GM19035 (cell line): ENCODE data around the gene HES4.
"Not testable (repeated sequence)": the region's sequence is repeated elsewhere in the genome, so short reads cannot be mapped to it uniquely, and the experiment has no call there.

Experiments used
- ATAC-seq: cut with Tn5 transposase; IDR thresholded peaks from one replicate; pipeline ENCODE4 v1.9.1; 2021; ENCODE audit not compliant: unreplicated experiment

Gene HES4

DNA sequence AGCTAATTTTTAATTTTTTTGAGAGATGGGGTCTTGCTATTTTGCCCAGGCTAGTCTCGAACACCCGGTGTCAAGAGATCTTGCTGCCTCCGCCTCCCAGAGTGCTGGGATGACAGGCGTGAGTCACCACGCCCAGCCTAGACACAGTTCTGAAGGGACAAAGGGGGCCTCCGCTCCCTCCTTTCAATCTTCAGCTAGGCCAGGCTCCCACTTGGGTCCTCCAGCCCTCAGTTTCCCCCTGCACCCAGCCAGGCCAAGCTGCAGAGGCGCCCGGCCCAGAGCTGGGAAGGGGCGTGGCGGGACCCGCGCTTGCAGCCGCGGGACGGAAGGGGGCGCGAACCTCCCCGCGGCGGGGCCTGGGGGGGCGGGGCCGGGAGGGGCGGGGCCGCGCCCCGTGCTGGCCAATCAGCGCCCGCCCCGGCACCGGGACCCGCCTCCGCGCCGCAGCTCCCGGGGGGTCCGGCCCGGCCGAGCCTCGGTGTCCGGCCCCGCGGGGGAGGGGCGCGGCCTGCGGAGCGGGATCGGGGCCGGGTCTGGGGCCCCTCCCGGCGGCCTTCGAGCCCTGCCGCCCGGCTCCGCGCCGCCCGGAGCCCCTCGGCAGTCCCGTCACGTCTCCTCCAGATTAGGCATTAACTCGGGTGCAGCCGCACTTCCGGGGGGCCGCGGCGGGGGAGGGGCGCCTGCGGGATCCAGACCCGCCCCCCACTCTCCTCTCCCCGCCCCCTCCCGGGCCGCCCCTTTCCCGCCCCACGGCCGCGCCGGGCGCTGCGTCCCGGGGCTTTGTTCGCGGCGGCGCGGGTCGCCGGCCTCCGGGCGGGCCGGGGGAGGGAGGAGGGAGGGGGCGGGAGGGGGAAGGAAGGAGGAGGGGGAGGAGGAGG lies 19.5 kb upstream of the HES4 start:
- peak; percentile 75 for ATAC-seq

DNA sequence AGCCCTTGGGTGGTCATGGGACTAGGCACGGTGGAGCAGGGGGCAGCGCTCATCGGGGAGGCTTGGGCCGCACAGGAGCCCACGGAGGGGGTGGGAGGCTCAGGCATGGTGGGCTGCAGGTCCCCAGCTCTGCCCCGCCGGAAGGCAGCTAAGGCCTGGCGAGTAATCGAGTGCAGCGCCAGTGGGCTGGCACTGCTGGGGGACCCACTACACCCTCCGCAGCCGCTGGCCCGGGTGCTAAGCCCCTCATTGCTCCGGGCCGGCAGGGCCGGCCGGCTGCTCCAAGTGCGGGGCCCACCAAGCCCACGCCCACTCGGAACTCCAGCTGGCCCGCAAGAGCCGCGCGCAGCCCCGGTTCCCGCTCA lies 18.4 kb upstream of the HES4 start:
- not testable (repeated sequence) for ATAC-seq

DNA sequence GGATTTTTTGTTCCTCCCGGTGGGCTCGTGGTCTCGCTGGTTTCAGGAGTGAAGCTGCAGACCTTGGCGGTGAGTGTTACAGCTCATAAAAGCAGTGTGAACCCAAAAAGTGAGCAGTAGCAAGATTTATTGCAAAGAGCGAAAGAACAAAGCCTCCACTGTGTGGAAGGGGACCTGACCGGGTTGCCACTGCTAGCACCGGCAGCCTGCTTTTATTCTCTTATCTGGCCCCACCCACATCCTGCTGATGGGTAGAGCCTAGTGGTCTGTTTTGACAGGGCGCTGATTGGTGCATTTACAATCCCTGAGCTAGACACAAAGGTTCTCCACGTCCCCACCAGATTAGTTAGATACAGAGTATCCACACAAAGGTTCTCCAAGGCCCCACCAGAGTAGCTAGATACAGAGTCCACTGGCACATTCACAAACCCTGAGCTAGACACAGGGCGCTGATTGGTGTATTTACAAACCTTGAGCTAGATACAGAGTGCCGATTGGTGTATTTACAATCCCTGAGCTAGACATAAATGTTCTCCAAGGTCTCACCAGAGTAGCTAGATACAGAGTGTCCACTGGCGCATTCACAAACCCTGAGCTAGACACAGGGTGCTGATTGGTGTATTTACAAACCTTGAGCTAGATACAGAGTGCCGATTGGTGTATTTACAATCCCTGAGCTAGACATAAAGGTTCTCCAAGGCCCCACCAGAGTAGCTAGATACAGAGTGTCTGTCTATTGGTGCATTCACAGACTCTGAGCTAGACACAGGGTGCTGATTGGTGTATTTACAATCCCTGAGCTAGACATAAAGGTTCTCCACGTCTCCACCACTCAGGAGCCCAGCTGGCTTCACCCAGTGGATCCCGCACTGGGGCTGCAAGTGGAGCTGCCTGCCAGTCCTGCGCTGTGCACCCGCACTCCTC lies 17.8 kb upstream of the HES4 start:
- ATAC-seq: not testable (repeated sequence)

DNA sequence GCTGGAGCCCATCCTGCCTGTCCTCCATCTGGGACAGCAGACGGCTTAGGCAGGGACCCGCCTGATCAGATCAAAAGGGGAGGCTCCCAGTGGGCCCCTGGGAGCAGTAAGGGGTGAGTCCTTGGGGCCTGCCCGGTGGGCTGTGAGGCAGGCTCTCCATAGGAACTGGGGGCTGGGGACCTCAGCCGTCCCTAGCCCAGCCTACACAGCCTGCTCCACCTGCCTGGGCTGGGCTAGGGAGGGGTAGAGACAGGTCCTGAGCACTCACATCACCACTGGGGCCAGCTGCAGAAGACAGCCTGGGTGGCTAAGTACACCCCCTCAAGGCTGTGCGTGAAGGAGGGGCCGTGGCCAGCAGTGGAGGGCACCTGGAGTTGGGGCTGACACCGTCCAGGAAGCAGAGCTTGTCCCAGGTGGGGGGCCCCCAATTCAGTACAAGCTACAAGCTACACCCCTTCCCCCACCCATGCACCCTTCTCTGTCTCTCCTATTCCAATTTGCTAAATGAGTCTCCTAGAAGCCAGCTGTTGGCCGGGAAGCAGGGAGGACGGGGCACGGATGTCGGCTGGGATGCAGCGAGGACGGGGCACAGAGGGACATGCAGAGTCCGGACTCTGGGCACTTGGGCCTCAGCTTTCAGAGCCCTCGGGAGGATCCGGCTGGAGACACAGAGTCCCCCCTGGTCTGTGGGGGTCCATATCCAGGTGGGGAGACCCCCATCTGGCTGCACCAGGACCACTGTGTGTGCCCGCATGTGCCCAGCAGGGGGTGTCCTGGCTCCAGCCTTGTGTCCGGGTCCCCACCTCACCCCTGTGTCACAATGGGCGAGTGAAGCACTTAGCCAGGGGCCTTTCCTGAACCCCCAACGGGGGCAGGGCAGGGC lies 15.1 kb upstream of the HES4 start:
- no peak for ATAC-seq

DNA sequence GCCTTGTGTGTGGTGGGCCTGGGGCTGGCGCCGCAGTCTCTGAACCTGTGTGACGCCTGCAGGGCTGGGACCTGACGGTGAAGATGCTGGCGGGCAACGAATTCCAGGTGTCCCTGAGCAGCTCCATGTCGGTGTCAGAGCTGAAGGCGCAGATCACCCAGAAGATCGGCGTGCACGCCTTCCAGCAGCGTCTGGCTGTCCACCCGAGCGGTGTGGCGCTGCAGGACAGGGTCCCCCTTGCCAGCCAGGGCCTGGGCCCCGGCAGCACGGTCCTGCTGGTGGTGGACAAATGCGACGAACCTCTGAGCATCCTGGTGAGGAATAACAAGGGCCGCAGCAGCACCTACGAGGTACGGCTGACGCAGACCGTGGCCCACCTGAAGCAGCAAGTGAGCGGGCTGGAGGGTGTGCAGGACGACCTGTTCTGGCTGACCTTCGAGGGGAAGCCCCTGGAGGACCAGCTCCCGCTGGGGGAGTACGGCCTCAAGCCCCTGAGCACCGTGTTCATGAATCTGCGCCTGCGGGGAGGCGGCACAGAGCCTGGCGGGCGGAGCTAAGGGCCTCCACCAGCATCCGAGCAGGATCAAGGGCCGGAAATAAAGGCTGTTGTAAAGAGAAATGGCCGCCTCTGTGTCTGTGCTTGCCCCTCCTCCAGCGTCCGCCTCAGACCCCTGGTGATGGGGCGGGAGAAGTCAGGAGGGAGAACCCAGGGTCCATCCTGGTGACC lies 14.2 kb upstream of the HES4 start:
- ATAC-seq: no peak

DNA sequence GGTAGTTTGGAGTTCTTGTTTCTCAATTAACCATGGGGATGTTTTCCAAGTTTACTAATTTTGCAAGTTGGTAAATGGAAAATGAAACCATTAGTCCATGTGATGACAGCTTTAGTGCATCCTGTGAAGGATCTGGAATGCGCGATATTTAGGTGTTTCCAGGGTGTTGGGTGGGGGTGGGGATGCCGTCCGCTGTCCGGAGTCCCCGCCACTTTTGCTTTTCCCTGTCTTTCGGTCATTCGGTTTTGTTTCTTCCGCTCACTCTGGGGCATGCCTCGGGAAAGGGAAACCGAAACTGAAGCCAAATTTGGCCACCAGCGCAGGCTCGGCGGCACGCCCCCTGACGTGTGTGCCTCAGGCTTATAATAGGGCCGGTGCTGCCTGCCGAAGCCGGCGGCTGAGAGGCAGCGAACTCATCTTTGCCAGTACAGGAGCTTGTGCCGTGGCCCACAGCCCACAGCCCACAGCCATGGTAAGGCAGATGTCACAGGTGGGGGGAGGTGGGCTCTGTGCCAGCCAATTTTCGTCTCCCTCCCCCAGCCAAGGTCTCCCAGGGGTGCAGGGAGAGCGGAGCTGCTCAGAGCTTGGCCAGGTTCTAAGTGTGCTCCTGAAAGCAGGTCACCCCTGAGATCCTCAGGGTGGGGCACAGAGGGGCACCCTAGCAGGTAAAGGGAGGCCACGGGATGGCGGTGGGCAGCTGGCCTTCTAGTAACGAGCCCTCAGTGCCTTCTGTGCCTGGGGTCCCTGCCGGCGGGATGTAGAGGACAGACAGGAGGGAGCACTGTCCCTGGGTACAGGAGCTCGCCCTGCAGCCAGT lies 13.4 kb upstream of the HES4 start, which contains the start of gene ISG15:
Gene ISG15, plus strand, starts transcription at position 393 of the 817 bp plus-strand sequence. Its CDS starts 77 bp downstream, at position 470.
- peak; percentile 82 for ATAC-seq

DNA sequence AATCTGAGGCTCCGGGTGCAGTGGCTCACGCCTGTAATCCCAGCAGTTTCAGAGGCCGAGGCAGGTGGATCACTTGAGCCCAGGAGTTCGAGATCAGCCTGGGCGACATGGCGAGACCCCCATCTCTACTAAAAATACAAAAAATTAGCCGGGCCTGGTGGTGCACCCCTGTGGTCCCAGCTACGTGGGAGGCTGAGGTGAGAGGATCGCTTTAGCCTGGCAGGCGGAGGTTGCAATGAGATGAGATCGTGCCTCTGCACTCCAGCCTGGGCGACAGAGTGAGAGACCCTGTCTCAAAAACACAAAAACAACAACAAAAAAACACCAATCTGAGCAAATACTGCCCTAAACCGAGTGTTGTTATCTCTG lies 12.8 kb upstream of the HES4 start:
- ATAC-seq: not testable (repeated sequence)

DNA sequence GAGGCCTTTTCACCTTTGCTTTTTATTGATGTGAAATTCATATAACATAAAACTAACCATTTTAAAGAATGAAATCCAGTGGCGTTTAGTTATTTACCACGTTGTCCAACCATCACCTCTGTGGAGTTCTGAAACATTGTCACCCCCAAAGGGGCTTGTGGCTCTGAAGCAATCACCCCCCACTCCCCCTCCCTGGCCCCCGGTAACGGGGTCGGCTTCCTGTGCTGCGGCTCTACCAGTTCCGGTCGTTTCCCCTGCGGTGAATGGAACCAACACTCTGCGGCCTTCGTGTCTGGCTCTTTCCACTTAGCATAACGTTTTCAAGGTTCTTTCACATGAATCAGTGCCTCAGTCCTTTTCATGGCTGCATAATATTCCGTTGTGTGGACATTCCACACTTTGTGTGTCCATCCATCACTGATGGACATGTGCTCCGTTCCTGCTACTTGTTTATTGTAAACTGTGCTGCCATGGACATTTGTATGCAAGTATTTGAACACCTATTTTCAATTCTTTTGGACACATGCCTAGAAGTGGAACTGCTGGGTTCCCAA lies 11.6 kb upstream of the HES4 start:
- ATAC-seq: no peak

DNA sequence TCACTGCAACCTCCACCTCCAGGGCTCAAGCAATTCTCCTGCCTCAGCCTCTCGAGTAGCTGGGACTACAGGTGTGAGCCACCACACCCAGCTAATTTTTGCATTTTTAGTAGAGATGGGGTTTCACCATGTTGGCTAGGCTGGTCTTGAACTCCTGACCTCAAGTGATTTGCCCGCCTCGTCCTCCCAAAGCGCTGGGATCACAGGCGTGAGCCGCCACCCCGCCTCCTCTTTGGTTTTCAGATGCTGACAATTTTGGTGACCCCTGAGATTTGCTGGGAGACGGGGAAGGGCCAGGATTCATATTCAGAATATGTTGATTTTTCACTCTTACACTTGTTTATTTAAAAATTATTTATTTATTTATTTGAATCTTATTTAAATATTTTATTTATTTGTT lies 10.2 kb upstream of the HES4 start:
- not testable (repeated sequence) for ATAC-seq

DNA sequence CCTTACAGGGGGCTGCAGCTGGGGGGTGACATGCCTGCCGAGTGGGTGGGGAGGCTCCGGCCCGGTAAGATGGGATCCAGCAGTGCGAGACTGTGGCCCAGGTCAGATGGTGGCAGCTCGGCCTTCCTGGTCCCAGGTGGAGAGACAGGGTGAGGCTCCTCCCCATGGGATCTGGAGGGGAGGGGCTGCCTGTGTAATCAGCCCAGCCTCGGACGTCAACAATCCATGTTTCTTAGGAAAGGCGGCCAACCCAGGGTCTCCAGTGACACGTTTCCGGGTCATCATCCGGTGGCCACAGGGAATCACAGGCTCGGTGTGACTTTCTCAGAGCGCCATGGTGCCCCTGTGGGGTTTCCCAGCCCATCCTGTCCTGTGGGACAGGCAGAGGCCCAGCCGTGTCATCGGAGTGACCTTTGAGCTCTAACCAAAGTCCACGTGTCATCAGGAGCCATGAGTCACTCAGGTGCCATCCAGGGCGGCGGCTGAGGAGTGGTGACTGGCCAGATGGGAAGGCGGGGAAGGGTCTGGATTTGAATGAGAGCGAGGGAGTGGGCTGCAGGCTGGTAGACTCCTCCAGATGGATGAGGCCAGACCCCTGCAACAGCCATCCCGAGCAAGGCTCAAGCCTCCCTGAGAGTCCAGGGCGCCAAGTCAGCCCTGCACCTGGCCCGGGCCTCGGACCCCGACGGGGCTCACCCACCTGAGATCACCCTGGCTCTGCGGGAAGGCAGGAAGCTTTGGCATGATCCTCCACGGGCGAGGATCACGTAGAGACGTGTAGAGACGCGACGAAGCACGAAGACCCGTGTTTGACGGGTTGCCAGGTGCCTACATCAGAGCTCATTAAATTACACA lies 6.6 kb upstream of the HES4 start:
- no peak for ATAC-seq

DNA sequence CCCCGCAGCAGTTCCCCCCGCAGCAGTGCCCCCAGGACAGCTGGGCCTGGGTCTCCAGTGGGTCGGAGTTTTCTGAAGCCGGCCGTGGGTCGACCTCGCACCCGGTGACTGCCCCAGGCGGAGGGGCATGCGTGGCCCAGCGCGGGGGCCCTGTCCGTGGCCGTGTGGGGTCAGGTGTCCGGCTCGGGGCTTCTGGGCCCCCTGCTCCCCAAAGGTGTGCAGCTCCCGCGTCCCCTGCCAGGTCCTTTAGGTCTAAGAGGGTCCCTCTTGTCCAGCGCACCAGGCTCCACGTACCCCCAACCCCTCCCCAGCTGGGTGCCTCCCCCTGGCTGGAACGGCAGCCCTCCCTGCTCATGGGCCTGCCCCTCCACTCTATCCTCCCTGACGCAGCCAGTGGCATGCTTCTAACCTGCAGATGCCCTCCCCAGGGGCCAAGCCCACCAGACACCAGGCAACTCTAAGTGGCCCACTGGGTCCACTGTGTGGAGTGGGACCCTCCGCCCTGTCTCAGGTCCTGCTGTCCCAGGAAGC lies 5.9 kb upstream of the HES4 start:
- ATAC-seq: no peak

DNA sequence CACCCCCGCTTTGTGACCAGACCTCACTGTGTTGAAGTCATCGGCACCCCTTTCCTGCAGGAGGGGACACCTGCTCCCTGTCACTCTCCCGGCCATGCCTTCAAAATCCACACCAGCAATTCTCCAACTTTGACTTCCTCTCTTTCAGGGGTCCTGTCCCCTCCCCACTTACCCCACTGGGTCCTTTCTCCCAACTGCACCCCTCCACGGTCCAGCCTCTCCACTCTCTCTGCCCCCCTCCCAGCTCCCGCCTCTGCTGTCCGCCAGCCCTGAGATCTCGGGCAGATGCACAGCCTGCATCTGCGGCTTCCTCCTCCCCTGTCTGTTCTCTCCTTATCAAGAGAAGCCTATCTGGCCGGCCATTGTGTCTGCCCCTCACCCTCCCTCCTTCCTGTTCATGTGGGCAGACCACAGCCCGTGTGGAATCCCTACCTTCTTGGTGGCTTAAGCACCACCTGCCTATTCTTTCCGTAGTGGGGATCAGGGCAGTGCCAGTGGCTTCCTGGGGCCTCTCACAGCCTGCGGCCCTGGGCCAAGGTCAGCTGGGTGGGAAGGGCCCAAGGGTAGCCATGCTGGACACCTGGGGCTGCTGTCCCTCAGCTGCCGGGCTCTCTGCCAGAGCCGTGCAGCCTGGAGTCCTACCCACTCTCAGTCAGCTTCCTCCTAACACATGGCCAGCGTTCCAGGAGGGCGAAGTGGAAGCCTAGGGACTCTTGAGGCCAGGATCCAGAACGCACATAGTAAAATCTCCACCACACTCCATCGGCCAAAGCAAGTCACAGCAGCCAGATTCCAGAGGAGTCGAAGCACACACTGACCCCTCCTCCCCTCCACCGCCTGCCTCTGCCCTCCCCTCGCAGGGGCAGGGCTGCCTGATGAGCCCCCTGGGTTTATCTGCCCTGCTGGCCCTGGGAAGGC lies 5.1 kb upstream of the HES4 start:
- no peak for ATAC-seq

DNA sequence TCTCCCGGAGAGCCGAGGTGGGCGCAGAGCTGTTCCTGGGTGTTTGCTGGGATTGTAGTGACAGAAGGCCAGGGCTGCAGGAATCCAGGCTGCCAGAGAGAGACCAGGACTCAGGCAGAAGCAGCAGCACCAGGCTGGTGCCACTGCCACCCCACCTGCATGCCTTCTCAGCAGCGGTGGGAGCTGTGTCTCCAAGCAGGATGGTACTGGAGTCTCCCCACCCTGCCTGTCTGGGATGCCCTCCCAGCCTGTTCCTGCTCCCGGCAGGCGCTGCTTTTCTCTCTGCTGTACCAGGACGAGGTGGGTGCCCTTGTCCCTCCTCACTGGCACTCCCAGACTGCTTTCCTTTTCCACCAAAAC lies 4.5 kb upstream of the HES4 start:
- ATAC-seq: no peak

DNA sequence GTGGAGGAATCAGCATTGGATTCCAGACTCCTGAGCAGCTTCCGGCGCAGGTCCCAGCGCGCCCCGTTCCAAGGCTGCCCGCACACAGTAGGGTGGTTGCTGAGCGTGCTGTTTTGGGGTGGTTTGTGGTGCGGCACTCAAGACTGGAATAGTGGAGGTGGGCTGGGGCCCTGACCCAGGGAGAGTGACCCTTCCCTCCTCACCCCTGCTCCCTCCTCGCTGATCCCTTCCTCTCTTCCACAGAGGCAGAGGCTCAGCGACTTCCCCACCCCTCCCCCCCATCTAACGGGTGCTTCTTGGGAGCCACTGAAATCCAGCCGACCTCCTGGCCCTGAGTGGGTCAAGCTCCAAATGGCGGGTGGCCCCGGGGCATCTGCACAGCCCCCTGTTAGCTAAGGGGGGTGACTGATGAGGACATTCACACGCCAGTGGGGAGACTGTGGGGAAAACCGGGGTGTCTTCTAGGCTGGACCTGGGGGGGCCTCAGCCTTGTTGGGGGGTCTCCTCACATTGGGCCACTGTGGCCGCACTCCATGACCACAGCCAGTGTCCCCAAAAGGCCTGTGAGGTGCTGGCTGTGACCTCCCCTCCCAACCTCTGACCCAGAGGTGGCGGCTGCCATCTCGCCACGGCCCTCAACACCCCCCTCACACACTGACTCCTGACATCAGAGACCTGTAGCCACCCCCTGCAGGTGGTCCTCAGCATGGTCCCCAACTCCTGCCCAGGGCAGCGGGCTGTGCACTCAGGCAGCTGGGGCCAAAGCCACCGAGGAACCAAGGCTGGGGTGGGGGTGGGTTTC lies 3.9 kb upstream of the HES4 start:
- ATAC-seq: no peak

DNA sequence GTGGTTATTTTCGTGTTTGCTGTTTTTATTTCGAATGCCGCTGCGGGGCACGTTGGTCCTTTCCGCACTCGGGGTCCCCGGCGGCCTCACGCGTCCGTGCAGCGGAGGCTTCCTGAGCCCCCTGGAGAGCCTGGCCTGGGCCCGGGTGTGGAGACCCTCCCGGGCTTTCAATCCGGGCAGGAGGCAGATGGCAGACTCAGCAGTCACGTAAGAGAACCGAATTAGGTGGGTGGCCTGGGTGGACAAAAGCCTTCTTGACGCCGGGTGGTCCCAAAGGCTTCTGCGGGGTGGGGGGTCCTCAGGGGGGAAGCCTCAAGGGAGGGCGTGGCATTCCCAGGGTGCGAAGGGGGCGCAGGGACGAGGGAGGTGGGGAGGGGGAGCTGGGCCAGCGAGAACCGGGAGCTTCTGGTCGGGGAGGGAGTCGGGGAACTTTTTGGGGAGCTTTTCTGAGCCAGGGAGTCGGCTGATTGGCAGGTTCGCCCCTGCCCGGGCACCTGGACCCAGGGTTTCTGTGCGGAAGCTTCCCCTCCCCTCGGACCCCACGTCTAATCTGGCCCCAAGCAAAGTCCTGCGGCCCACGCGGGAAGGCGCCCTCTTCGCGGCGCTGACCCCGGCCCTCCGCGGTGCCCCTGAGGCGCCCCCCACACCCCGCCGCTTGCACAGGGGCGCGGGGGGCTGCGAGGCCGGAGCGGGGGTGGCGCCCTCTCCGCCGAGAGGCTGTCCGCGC lies 1.3 kb upstream of the HES4 start:
- ATAC-seq: no peak
